IPS-20b (cell line): ENCODE measurements around the gene SNX4.

ENCODE experiments used
- H3K27ac ChIP-seq: one replicate; pipeline ENCODE4 v1.5.1; 2013; ENCODE audit warnings: low read length
- H3K27me3 ChIP-seq: 2 replicates; pipeline ENCODE4 v1.6.1; 2013; ENCODE audit warnings: mild to moderate bottlenecking, low read length, inconsistent platforms; ENCODE audit not compliant: insufficient read depth
- H3K36me3 ChIP-seq: 2 replicates; pipeline ENCODE4 v1.6.1; 2013; ENCODE audit warnings: low read depth, mild to moderate bottlenecking, inconsistent platforms, low read length, moderate library complexity; ENCODE audit not compliant: insufficient read depth
- H3K4me1 ChIP-seq: 2 replicates; pipeline ENCODE4 v1.6.1; 2013; ENCODE audit warnings: mild to moderate bottlenecking, control low read depth, inconsistent platforms, low read length, moderate library complexity; ENCODE audit not compliant: insufficient read depth
- H3K4me3 ChIP-seq: 2 replicates; pipeline ENCODE4 v1.5.1; 2013; ENCODE audit warnings: mild to moderate bottlenecking, low read length, inconsistent platforms
- H3K9ac ChIP-seq: 2 replicates; pipeline ENCODE4 v1.6.1; 2013; ENCODE audit warnings: low read depth, mild to moderate bottlenecking, inconsistent platforms, low read length, moderate library complexity
- H3K9me3 ChIP-seq: 2 replicates; pipeline ENCODE4 v1.6.1; 2013; ENCODE audit warnings: mild to moderate bottlenecking, low read depth, low read length, inconsistent platforms; ENCODE audit not compliant: insufficient read depth

Gene SNX4

DNA sequence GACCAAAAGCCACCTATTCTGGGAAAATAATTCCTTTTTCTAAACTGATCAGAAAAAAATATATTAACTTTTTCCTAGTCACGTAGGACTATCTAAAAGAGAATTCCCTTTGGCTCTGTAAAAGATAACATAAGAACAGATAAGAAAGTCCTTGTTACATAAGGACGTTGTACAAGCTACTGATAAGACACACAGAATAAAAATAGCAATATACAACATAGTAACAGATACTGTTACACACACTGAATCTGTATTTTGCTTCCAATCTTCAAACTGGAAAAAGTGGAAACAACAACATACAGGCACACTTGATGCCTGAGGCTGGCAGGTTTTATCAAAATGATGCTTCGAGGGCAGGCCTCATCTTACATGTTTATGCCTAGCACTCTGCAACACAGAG, 59.8 kb downstream of the SNX4 start:
- Histone ChIP-seq H3K9me3 (no peaks in the 10 kb centered on the region), H3K27ac (no peak overlapping the region), H3K9ac (no peak overlapping the region), H3K4me1 (no peaks in the 10 kb centered on the region), H3K36me3 (peaks cover 48% of the 10 kb centered on the region), H3K4me3 (no peak overlapping the region), H3K27me3 (no peaks in the 10 kb centered on the region)

DNA sequence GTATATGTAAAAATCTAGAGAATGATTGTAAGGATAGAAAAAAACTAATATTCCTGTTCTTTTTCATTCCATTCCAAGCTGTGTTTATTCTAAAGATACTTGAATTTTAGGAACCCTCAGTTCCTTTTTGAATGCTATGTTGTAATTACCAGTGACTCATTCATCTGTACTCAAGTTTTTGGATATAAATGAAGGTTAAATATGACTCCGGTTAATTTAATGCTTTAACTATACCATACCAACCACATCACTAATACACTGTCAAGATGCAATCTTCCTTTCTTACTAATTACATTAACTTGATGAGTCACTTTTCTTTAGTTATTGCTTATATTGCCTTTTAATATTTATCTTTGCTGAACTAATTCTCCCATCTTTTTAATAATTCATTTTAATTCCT, 76.1 kb downstream of the SNX4 start:
- no peaks in the 10 kb centered on the region for H3K27me3 ChIP-seq
- peaks cover 26% of the 10 kb centered on the region for H3K36me3 ChIP-seq
- no peak overlapping the region for H3K27ac ChIP-seq
- no peak overlapping the region for H3K9ac ChIP-seq
- no peaks in the 10 kb centered on the region for H3K9me3 ChIP-seq
- H3K4me1 ChIP-seq, result no peaks in the 10 kb centered on the region
- no peak overlapping the region for H3K4me3 ChIP-seq

DNA sequence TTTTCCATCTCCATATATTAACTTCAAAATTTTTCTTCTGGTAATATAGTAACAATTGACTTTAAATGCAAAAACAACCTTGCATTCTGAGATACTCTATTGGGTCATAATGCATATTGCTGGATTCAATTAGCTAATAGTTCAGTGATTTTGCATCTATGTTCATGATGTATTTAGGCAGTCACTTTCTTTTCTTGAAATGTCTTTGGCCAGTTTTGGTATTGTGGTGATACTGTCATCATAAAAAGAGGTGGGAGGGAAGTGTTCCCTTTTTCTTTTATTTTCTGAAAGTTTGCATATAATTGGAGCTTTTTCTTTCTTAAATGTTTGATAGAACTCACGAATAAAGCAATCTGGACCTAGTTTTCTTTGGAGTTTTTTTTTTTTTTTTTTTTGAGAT, 77.5 kb downstream of the SNX4 start:
- H3K4me1 ChIP-seq, result no peaks in the 10 kb centered on the region

DNA sequence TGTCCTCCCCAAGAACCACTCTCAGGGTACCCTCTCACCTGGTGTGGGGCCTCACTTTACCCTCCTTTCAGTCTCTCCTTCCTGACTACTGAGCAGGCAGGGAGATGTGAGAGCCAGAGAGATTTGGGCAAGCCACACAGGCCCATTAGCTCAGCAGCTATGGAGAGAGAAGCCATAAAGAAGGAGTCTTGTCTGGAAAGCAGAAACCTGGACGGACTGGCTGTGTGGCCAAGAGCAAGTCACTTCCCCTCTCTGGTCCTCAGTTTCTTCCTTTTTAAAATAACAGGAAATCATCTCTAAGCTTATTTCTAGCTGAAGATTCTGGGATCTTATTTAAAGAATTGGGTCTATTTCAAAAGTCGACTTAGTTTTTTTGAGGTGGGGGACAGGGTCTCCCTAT, 79.0 kb downstream of the SNX4 start:
- H3K27me3 ChIP-seq, result no peaks in the 10 kb centered on the region
- no peaks in the 10 kb centered on the region for H3K36me3 ChIP-seq
- H3K4me3 ChIP-seq, result no peak overlapping the region
- H3K9me3 ChIP-seq, result no peaks in the 10 kb centered on the region
- no peak overlapping the region for H3K27ac ChIP-seq
- H3K9ac ChIP-seq, result no peak overlapping the region
- H3K4me1 ChIP-seq, result no peaks in the 10 kb centered on the region

More for the DNA sequence above, 77.5 kb downstream of the SNX4 start:
- H3K4me3 ChIP-seq, result no peak overlapping the region
- no peaks in the 10 kb centered on the region for H3K9me3 ChIP-seq
- no peak overlapping the region for H3K27ac ChIP-seq
- no peaks in the 10 kb centered on the region for H3K27me3 ChIP-seq
- H3K36me3 ChIP-seq, result peaks cover 14% of the 10 kb centered on the region
- H3K9ac ChIP-seq, result no peak overlapping the region

DNA sequence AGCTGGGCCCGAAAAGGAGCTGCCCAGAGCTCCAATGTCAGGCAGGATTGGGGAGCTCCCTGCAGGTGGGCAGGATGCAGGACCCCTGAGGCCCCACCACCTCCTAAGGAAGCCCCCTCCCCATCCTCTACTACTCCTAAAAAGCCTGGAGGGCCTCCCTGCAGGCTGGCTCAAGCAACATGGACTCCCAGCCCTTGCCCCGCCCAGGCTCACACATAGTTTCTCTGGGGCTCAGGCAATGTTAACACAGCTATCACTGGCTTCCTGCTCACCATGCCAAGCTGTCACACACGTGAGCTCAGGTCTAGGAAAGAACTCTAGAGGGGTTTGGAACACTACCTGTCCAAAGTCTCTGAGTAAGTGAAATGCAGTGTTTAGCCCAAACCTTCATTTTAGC, 79.4 kb downstream of the SNX4 start:
- Histone ChIP-seq H3K27me3 (no peaks in the 10 kb centered on the region), H3K9ac (no peak overlapping the region), H3K4me1 (no peaks in the 10 kb centered on the region), H3K9me3 (no peaks in the 10 kb centered on the region), H3K36me3 (no peaks in the 10 kb centered on the region), H3K27ac (no peak overlapping the region), H3K4me3 (no peak overlapping the region)

DNA sequence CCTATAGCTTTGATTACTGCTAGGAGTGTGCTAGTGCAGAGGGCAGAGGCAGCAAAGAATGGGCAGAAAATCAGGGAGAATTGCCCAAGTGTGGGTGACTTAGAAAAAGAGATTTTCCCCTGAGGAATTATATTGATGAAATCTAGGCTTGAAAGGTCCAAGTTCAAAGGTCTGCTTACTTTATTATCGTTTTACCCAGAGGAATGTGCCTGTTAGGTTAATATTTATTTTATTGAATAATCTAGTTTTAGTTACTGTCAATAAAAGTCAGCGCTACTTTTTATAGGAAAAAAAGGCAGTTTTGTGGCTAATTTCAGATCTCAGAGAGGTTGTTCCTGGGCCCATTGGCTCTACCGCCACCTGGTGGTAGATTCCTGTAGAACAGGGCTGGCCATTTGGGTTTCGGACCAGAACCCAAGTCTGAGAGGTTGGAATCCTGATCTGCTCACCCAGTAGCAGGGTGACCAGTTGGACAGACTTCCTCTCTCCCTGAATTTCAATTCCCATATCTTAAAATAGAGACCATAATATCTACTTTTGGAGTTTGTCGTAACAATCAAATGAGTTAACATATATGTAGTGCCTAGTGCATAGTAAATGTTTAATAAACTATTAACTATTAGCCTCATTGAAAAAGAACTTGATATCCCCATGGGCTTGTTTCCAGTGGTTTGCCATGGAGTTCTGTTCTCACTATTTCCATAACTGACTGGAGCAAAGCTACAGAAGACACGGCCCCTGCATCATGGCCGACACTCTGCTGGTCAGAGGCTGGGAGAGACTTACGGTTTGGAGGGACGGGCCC, 82.2 kb downstream of the SNX4 start:
- Histone ChIP-seq H3K9me3 (no peaks in the 10 kb centered on the region), H3K9ac (no peak overlapping the region), H3K4me1 (peaks cover 8% of the 10 kb centered on the region; the same call in 1 of the 2 replicates), H3K27ac (no peak overlapping the region), H3K36me3 (no peaks in the 10 kb centered on the region), H3K4me3 (no peak overlapping the region), H3K27me3 (no peaks in the 10 kb centered on the region)

DNA sequence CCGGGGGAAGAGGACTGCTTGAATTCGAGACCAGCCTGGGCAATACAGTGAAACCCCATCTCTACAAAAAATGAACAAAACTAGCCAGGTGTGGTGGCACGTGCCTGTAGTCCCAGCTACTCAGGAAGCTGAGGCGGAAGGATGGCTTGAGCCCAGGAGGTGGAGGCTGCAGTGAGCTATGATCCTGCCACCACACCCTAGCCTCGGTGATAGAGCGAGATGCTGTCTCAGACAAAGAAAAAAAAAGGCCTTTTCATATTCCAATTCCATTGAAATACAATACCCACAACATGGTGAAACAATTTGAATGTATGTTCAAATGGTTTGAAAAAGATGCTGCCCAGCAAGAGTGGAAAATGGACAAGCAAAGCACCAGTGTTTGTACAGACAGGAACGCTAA, 83.1 kb downstream of the SNX4 start:
- H3K36me3 ChIP-seq, result no peaks in the 10 kb centered on the region
- H3K4me3 ChIP-seq, result no peak overlapping the region
- H3K27me3 ChIP-seq, result no peaks in the 10 kb centered on the region
- no peak overlapping the region for H3K9ac ChIP-seq
- H3K27ac ChIP-seq, result no peak overlapping the region
- H3K9me3 ChIP-seq, result no peaks in the 10 kb centered on the region
- H3K4me1 ChIP-seq, result peaks cover 8% of the 10 kb centered on the region; the same call in 1 of the 2 replicates

DNA sequence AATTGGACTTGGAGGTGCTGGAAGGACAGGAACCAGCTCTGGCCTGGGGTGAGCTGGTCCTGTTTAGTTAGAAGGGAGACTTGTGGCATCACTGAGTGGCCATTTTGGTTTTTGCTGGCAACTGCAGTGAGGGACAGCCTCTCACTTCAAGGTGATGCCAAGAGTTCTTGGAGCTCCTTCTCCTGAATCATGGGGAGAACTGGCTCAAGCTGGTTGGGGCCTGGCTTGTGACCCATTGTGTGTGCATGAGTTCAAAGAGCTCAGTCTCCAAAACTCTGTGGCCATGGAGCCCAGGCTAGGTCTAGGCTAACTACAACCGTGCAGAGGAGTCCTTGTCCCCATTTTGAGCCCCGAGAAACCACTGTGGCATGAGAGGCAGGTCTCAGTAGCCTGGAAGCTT, 84.8 kb downstream of the SNX4 start:
- no peaks in the 10 kb centered on the region for H3K27me3 ChIP-seq
- H3K4me1 ChIP-seq, result peaks cover 8% of the 10 kb centered on the region; the same call in 1 of the 2 replicates
- H3K4me3 ChIP-seq, result no peak overlapping the region
- no peak overlapping the region for H3K9ac ChIP-seq
- H3K27ac ChIP-seq, result no peak overlapping the region
- no peaks in the 10 kb centered on the region for H3K9me3 ChIP-seq
- H3K36me3 ChIP-seq, result no peaks in the 10 kb centered on the region

DNA sequence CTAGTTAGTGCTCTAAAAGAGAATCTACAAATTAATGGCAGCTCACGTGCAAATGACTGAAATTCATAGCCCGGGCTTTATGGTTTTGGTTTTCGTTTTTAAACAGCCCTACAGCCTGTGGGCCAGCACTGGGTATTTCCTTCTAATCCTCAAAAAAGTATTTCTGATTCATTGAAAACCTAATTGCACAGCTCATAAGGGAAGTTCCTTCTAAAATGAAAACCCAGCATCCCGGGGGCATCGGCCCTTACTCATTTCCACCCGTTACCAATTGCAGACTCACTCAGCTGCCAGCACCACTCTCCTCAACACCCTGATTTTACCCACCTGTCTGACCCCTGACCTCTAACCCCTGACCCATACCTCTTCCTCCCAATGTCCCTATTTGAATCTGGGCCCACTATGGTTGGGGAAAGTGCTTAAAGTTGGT, 85.4 kb downstream of the SNX4 start:
- H3K27ac ChIP-seq, result no peak overlapping the region
- H3K27me3 ChIP-seq, result no peaks in the 10 kb centered on the region
- H3K36me3 ChIP-seq, result no peaks in the 10 kb centered on the region
- H3K9me3 ChIP-seq, result no peaks in the 10 kb centered on the region
- no peak overlapping the region for H3K9ac ChIP-seq
- H3K4me3 ChIP-seq, result no peak overlapping the region
- peaks cover 8% of the 10 kb centered on the region; the same call in 1 of the 2 replicates for H3K4me1 ChIP-seq

DNA sequence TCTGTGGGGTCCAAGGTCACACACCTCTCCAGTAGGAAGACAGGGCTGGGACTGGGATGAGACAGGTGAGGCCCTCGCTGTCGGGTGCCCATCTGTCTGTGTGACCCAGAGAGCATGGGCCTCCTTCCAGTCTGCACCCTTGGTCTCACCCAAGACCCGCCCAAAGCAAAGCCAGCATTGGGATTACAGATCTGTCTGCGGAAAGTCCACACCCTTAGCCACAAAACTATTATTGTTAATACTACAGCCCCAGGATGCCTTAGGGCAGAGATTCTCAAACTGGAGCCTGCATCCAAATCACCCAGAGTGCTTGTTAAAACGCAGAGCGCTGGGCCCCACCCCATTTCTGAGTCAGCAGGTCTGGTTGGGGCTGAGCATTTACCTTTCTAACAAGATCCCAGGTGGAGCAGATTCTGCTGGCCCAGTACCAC, 86.4 kb downstream of the SNX4 start:
- Histone ChIP-seq H3K9me3 (no peaks in the 10 kb centered on the region), H3K27me3 (no peaks in the 10 kb centered on the region), H3K4me3 (no peak overlapping the region), H3K36me3 (no peaks in the 10 kb centered on the region), H3K27ac (no peak overlapping the region), H3K9ac (no peak overlapping the region), H3K4me1 (peaks cover 8% of the 10 kb centered on the region; the same call in 1 of the 2 replicates)

DNA sequence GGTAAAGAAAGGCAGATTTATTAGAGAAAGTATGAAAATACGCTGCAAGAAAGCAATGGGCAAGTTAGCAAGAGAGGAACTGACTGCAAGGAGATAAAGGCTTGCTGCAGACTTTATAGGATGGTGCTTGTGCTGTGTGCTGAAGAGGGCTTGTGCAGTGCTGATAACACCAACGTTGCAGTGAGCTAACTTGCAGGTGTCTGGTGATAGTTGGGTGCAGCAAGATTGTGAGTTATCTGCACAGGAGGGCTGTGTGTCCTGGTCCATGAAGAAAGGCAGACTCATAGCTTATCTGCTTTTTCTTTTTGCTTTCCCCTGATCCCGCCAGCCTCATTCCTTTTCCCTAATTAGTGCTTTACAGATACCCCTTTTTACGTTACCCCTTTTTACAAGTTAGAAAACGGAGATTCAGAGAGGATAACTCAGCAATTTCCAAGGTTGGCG, 86.9 kb downstream of the SNX4 start:
- Histone ChIP-seq H3K4me3 (no peak overlapping the region), H3K27me3 (no peaks in the 10 kb centered on the region), H3K4me1 (peaks cover 8% of the 10 kb centered on the region; the same call in 1 of the 2 replicates), H3K9me3 (no peaks in the 10 kb centered on the region), H3K36me3 (no peaks in the 10 kb centered on the region), H3K27ac (no peak overlapping the region), H3K9ac (no peak overlapping the region)
